ENCODE results near the gene OPTC. TPM values are rescaled to one million over a fixed set of nuclear protein-coding genes. Genes with fewer than 3 reads are reported as not detected.

OPTC gene
- total RNA-seq, 4 donors from 2014 or later: not detected

DNA sequence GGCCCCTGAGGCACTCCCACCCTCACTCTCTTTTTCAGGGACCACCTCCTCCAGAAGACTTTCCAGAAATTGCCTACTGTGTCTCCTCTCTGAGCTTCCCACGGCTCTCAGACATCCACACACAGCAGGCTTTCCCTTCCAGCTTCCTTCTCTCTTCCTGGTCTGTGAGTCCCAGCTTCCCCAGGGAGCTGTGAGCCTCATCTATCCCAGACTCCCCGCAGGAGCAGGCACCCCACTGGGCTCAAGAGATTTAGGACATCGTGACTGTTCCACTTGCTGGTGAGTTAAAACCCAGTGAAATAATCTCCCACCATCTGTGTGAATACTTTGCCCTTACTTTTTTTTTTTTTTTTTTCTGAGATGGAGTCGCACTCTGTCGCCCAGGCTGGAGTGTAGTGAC, 40.3 kb upstream of the OPTC start:
- intact Hi-C loops (cut with DNase I; ENCODE audit: low total_unique reads): no loop called here
- Histone ChIP-seq H3K9me3 (no peaks in the 10 kb centered on the region), H3K36me3 (no peaks in the 10 kb centered on the region), H3K27ac (no peak overlapping the region), H3K4me1 (no peaks in the 10 kb centered on the region), H3K27me3 (peaks cover 5 to 13% (median 12%) of the 10 kb centered on the region in 3 donors), H3K4me3 (no peak overlapping the region)
- no peak for DNase-seq
- in situ Hi-C loops (cut with MboI; ENCODE audit: low sequenced_read_pairs in 4 of 4): no loop called here
- ATAC-seq: no peak
- TF ChIP-seq CTCF (IDR thresholded peaks at IDR 0.05 in 4 of 5, conservative IDR thresholded peaks at IDR 0.05 in 1 of 5) (no peak), POLR2A (IDR thresholded peaks at IDR 0.05) (no peak)

GRCh38 chr1:203454986-203455471, 38.9 kb upstream of the OPTC start:
- Histone ChIP-seq H3K27ac (no peak overlapping the region), H3K36me3 (no peaks in the 10 kb centered on the region), H3K4me3 (no peak overlapping the region), H3K27me3 (peaks cover 5 to 13% (median 12%) of the 10 kb centered on the region in 3 donors), H3K4me1 (no peaks in the 10 kb centered on the region), H3K9me3 (no peaks in the 10 kb centered on the region)
- no peak for TF ChIP-seq POLR2A (IDR thresholded peaks at IDR 0.05)
- no peak for TF ChIP-seq CTCF (IDR thresholded peaks at IDR 0.05 in 4 of 5, conservative IDR thresholded peaks at IDR 0.05 in 1 of 5)
- in situ Hi-C loops (cut with MboI; ENCODE audit: low sequenced_read_pairs in 4 of 4) (no loop called here), intact Hi-C loops (cut with DNase I; ENCODE audit: low total_unique reads) (no loop called here)
- DNase-seq: no peak
- no peak for ATAC-seq

- in situ Hi-C loops (cut with MboI; ENCODE audit: low sequenced_read_pairs in 4 of 4): no loop called here
- DNase-seq (no peak), ATAC-seq (no peak)
- H3K27me3 ChIP-seq: peaks cover 5 to 13% (median 12%) of the 10 kb centered on the region in 3 donors
- H3K36me3 ChIP-seq: no peaks in the 10 kb centered on the region
- TF ChIP-seq POLR2A (IDR thresholded peaks at IDR 0.05) (no peak), CTCF (IDR thresholded peaks at IDR 0.05 in 4 of 5, conservative IDR thresholded peaks at IDR 0.05 in 1 of 5) (no peak)
- H3K4me1 ChIP-seq: no peaks in the 10 kb centered on the region
- no peak overlapping the region for H3K27ac ChIP-seq
- H3K9me3 ChIP-seq: no peaks in the 10 kb centered on the region
- intact Hi-C loops (cut with DNase I; ENCODE audit: low total_unique reads): no loop called here
- H3K4me3 ChIP-seq: no peak overlapping the region
Observed at GRCh38 chr1:203455706-203456105, 38.2 kb upstream of the OPTC start.

DNA sequence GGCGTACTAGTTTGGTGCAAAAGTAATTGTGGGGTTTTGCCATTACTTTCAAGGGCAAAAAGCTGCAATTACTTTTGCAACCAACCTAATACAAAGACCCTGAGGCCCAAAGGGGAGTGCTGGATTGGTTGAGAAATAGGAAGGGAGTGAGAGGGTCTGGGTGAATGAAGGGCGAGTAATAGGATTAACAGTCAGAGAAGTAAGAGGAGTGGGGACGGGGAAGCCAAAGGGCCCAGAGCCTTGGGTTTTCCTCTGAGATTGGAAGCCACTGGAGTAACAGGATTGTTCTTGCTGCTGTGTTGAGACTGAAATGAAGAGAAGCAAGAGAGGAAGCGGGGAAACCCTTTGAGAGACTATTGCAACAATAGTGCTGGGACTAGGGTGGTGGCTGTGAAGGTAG, 37.4 kb upstream of the OPTC start:
- TF ChIP-seq CTCF (IDR thresholded peaks at IDR 0.05 in 4 of 5, conservative IDR thresholded peaks at IDR 0.05 in 1 of 5) (no peak), POLR2A (IDR thresholded peaks at IDR 0.05) (no peak)
- Histone ChIP-seq H3K36me3 (no peaks in the 10 kb centered on the region), H3K27me3 (peaks cover 5 to 13% (median 12%) of the 10 kb centered on the region in 3 donors), H3K9me3 (no peaks in the 10 kb centered on the region), H3K4me3 (no peak overlapping the region), H3K4me1 (no peaks in the 10 kb centered on the region), H3K27ac (no peak overlapping the region)
- intact Hi-C loops (cut with DNase I; ENCODE audit: low total_unique reads): no loop called here
- ATAC-seq: no peak
- in situ Hi-C loops (cut with MboI; ENCODE audit: low sequenced_read_pairs in 4 of 4): no loop called here
- no peak for DNase-seq

- no peak overlapping the region for H3K27ac ChIP-seq
- no peaks in the 10 kb centered on the region for H3K9me3 ChIP-seq
- in situ Hi-C loops (cut with MboI; ENCODE audit: low sequenced_read_pairs in 4 of 4) (no loop called here), intact Hi-C loops (cut with DNase I; ENCODE audit: low total_unique reads) (no loop called here)
- ATAC-seq (no peak), DNase-seq (no peak)
- no peaks in the 10 kb centered on the region for H3K36me3 ChIP-seq
- peaks cover 5 to 13% (median 12%) of the 10 kb centered on the region in 3 donors for H3K27me3 ChIP-seq
- TF ChIP-seq CTCF (IDR thresholded peaks at IDR 0.05 in 4 of 5, conservative IDR thresholded peaks at IDR 0.05 in 1 of 5) (no peak), POLR2A (IDR thresholded peaks at IDR 0.05) (no peak)
- H3K4me3 ChIP-seq: no peak overlapping the region
- peaks cover 0 to 6% of the 10 kb centered on the region in 2 donors for H3K4me1 ChIP-seq
Observed at GRCh38 chr1:203458078-203458477, 35.9 kb upstream of the OPTC start.

Measured in gastrocnemius medialis (tissue), 4 donors.